HepG2 (cell line): ENCODE measurements around the gene EIF6. TPM values are rescaled to one million over a fixed set of nuclear protein-coding genes. Genes with fewer than 3 reads are reported as not detected.

ENCODE experiments used
- BCL3 ChIP-seq: sonication (generic); formaldehyde crosslinking; IDR thresholded peaks from 2 replicates; pipeline ENCODE4 v1.5.1; 2020; ENCODE audit warnings: mild to moderate bottlenecking, missing genetic modification reagents, moderate library complexity
- CERS6 ChIP-seq: sonication (generic); formaldehyde crosslinking; IDR thresholded peaks from 2 replicates; pipeline ENCODE4 v1.5.0; 2020; ENCODE audit warnings: missing genetic modification reagents
- ESRRA ChIP-seq: sonication (generic); formaldehyde crosslinking; IDR thresholded peaks from 2 replicates; pipeline ENCODE4 v1.5.1; 2020; ENCODE audit warnings: mild to moderate bottlenecking, low read depth, missing genetic modification reagents
- MIER2 ChIP-seq: IDR thresholded peaks from 2 replicates; pipeline ENCODE4 v1.6.1; 2016; ENCODE audit warnings: missing biosample characterization, missing genetic modification reagents
- ZBTB44 ChIP-seq: sonication (generic); formaldehyde crosslinking; IDR thresholded peaks from 2 replicates; pipeline ENCODE4 v1.4.0; 2020; ENCODE audit warnings: missing genetic modification reagents
- ZNF101 ChIP-seq: sonication (generic); formaldehyde crosslinking; IDR thresholded peaks from 2 replicates; pipeline ENCODE4 v1.4.0; 2020; ENCODE audit warnings: mild to moderate bottlenecking, low read depth, missing genetic modification reagents, borderline replicate concordance
- ZNF124 ChIP-seq: sonication (generic); formaldehyde crosslinking; IDR thresholded peaks from 2 replicates; pipeline ENCODE4 v1.4.0; 2020; ENCODE audit warnings: missing genetic modification reagents
- ZNF260 ChIP-seq: sonication (generic); formaldehyde crosslinking; IDR thresholded peaks from 2 replicates; pipeline ENCODE4 v1.4.0; 2020; ENCODE audit warnings: missing genetic modification reagents, low read depth, mild to moderate bottlenecking, borderline replicate concordance
- ZNF318 ChIP-seq: sonication (generic); formaldehyde crosslinking; IDR thresholded peaks from 2 replicates; pipeline ENCODE4 v1.4.0; 2020; ENCODE audit warnings: mild to moderate bottlenecking, missing genetic modification reagents
- ZNF337 ChIP-seq: sonication (generic); formaldehyde crosslinking; IDR thresholded peaks from 2 replicates; pipeline ENCODE4 v1.5.1; 2020; ENCODE audit warnings: missing genetic modification reagents, low read depth, mild to moderate bottlenecking, borderline replicate concordance
- ZNF501 ChIP-seq: sonication (generic); formaldehyde crosslinking; IDR thresholded peaks from 2 replicates; pipeline ENCODE4 v1.5.1; 2020; ENCODE audit warnings: mild to moderate bottlenecking, moderate library complexity, missing genetic modification reagents
- ZNF503 ChIP-seq: sonication (generic); formaldehyde crosslinking; IDR thresholded peaks from 2 replicates; pipeline ENCODE4 v1.4.0; 2020; ENCODE audit warnings: missing genetic modification reagents
- polyA plus RNA-seq, 8 experiments: library from polyadenylated mRNA; depleted of rRNA in 3 of 8; stranded (reverse) in 7 of 8; unstranded in 1 of 8; fragments of >200 nt; fragmentation: Illumina TruSeq in 4 of 8; extraction: Trizol in 4 of 8; gene quantifications; 2 replicates each; pipeline versions ENCODE4 v1.2.1 to v1.2.3, GENCODE V29; 2011 to 2016; ENCODE audit warnings: low read depth in 4 of 8, missing spikeins in 1 of 8, mixed read lengths in 1 of 8; ENCODE audit not compliant: insufficient read depth in 1 of 8
- total RNA-seq, 5 experiments: library from RNA; depleted of rRNA; stranded (reverse); fragments of >200 nt; fragmentation: Illumina TruSeq; extraction: Trizol; gene quantifications; 2 replicates each; pipeline ENCODE4 v1.2.3, GENCODE V29; 2016; ENCODE audit warnings: low read depth in 1 of 5
- TF ChIP-seq, protein P1 (sequence below): sonication (generic); formaldehyde crosslinking; IDR thresholded peaks from 2 replicates; pipeline ENCODE4 v1.4.0; 2020; ENCODE audit warnings: mild to moderate bottlenecking, missing genetic modification reagents

EIF6 gene
- total and polyA plus RNA-seq, 2 of the 13 experiments (the other 11 are each of a cell fraction or from before 2014, with no cell fraction given): 462 to 466 TPM

GRCh38 chr20:35306931-35307517, 22.5 kb upstream of the EIF6 start (continued):
- TF ChIP-seq ZNF503 (CRISPR knock-in tag) (no peak), ZNF260 (CRISPR knock-in tag) (no peak), BCL3 (CRISPR knock-in tag) (peak; percentile 75; the same call in 1 of the 2 replicates), ZNF101 (CRISPR knock-in tag) (no peak), CERS6 (no peak), ZNF318 (CRISPR knock-in tag) (no peak; the same call in 1 of the 2 replicates), MIER2 (no peak), ZNF124 (no peak), ESRRA (CRISPR knock-in tag) (no peak), ZNF501 (CRISPR knock-in tag) (peak; percentile 34; the same call in 1 of the 2 replicates), ZNF337 (CRISPR knock-in tag) (no peak), ZBTB44 (CRISPR knock-in tag) (no peak)
- TF ChIP-seq, protein P1, sequence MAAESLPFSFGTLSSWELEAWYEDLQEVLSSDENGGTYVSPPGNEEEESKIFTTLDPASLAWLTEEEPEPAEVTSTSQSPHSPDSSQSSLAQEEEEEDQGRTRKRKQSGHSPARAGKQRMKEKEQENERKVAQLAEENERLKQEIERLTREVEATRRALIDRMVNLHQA (CRISPR knock-in tag): no peak
